ENCODE results near the gene TERT.

DNA sequence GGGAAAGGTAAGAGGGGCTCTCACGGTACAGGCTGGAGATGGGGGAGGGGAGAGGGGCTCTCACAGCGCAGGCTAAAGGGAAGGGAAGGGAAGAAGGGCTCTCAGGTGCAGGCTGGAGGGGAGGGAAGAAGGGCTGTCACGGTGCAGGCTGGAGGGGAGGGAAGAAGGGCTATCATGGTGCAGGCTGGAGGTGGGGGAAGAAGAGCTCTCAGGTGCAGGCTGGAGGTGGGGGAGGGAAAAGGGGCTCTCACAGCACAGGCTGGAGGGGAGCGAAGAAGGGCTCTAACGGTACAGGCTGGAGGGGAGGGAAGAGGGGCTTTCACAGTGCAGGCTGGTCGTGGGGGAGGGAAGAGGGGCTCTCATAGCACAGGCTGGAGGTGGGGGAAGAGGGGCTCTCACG, 65.0 kb downstream of the TERT start:
- TF ChIP-seq, protein P1, sequence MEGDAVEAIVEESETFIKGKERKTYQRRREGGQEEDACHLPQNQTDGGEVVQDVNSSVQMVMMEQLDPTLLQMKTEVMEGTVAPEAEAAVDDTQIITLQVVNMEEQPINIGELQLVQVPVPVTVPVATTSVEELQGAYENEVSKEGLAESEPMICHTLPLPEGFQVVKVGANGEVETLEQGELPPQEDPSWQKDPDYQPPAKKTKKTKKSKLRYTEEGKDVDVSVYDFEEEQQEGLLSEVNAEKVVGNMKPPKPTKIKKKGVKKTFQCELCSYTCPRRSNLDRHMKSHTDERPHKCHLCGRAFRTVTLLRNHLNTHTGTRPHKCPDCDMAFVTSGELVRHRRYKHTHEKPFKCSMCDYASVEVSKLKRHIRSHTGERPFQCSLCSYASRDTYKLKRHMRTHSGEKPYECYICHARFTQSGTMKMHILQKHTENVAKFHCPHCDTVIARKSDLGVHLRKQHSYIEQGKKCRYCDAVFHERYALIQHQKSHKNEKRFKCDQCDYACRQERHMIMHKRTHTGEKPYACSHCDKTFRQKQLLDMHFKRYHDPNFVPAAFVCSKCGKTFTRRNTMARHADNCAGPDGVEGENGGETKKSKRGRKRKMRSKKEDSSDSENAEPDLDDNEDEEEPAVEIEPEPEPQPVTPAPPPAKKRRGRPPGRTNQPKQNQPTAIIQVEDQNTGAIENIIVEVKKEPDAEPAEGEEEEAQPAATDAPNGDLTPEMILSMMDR (tag by site-specific recombination; IDR thresholded peaks at IDR 0.05), result no peak
- TF ChIP-seq, protein P2, sequence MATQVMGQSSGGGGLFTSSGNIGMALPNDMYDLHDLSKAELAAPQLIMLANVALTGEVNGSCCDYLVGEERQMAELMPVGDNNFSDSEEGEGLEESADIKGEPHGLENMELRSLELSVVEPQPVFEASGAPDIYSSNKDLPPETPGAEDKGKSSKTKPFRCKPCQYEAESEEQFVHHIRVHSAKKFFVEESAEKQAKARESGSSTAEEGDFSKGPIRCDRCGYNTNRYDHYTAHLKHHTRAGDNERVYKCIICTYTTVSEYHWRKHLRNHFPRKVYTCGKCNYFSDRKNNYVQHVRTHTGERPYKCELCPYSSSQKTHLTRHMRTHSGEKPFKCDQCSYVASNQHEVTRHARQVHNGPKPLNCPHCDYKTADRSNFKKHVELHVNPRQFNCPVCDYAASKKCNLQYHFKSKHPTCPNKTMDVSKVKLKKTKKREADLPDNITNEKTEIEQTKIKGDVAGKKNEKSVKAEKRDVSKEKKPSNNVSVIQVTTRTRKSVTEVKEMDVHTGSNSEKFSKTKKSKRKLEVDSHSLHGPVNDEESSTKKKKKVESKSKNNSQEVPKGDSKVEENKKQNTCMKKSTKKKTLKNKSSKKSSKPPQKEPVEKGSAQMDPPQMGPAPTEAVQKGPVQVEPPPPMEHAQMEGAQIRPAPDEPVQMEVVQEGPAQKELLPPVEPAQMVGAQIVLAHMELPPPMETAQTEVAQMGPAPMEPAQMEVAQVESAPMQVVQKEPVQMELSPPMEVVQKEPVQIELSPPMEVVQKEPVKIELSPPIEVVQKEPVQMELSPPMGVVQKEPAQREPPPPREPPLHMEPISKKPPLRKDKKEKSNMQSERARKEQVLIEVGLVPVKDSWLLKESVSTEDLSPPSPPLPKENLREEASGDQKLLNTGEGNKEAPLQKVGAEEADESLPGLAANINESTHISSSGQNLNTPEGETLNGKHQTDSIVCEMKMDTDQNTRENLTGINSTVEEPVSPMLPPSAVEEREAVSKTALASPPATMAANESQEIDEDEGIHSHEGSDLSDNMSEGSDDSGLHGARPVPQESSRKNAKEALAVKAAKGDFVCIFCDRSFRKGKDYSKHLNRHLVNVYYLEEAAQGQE (tag by site-specific recombination; IDR thresholded peaks at IDR 0.05), result no peak
- no peak for TF ChIP-seq ZNF426 (tag by site-specific recombination; IDR thresholded peaks at IDR 0.05)
- no peak for TF ChIP-seq ZNF138 (tag by site-specific recombination; IDR thresholded peaks at IDR 0.05; ENCODE audit: borderline replicate concordance)
- TF ChIP-seq ZNF529 (tag by site-specific recombination; IDR thresholded peaks at IDR 0.05; ENCODE audit: insufficient replicate concordance), result no peak
- TF ChIP-seq, protein P3, sequence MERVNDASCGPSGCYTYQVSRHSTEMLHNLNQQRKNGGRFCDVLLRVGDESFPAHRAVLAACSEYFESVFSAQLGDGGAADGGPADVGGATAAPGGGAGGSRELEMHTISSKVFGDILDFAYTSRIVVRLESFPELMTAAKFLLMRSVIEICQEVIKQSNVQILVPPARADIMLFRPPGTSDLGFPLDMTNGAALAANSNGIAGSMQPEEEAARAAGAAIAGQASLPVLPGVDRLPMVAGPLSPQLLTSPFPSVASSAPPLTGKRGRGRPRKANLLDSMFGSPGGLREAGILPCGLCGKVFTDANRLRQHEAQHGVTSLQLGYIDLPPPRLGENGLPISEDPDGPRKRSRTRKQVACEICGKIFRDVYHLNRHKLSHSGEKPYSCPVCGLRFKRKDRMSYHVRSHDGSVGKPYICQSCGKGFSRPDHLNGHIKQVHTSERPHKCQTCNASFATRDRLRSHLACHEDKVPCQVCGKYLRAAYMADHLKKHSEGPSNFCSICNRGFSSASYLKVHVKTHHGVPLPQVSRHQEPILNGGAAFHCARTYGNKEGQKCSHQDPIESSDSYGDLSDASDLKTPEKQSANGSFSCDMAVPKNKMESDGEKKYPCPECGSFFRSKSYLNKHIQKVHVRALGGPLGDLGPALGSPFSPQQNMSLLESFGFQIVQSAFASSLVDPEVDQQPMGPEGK (tag by site-specific recombination; IDR thresholded peaks at IDR 0.05), result no peak
- no peak for TF ChIP-seq ZNF121 (tag by site-specific recombination; IDR thresholded peaks at IDR 0.05)
- TF ChIP-seq ZNF621 (tag by site-specific recombination; IDR thresholded peaks at IDR 0.05), result no peak
